KOPT-K1 (cell line): ENCODE results near the gene MPPED2.

Source experiments
- H3K27ac ChIP-seq: fragments of 200-600 bp; sonication (generic); 2 replicates; pipeline ENCODE4 v1.5.1; 2016; ENCODE audit warnings: antibody characterized with exemption, mild to moderate bottlenecking, low read depth, low read length; ENCODE audit not compliant: poor library complexity, severe bottlenecking
- H3K36me3 ChIP-seq: fragments of 200-600 bp; sonication (generic); 2 replicates; pipeline ENCODE4 v1.5.1; 2017; ENCODE audit warnings: antibody characterized with exemption, mild to moderate bottlenecking, low read length, moderate library complexity; ENCODE audit not compliant: insufficient read depth
- H3K9me3 ChIP-seq: fragments of 200-600 bp; sonication (generic); 2 replicates; pipeline ENCODE4 v1.5.1; 2017; ENCODE audit warnings: antibody characterized with exemption, low read length, mild to moderate bottlenecking; ENCODE audit not compliant: insufficient read depth, poor library complexity, severe bottlenecking

MPPED2 gene

GRCh38 chr11:30585125-30585891, 845 bp downstream of the MPPED2 start:
- Histone ChIP-seq H3K36me3 (no peaks in the 10 kb centered on the region), H3K9me3 (no peaks in the 10 kb centered on the region), H3K27ac (no peak overlapping the region)

- H3K27ac ChIP-seq = no peak overlapping the region
- no peaks in the 10 kb centered on the region for H3K36me3 ChIP-seq
- H3K9me3 ChIP-seq = no peaks in the 10 kb centered on the region
Observed at GRCh38 chr11:30583476-30584280, 2.5 kb downstream of the MPPED2 start.

- no peaks in the 10 kb centered on the region for H3K36me3 ChIP-seq
Observed at GRCh38 chr11:30582726-30583125, 3.4 kb downstream of the MPPED2 start.

GRCh38 chr11:30581675-30582074, 4.5 kb downstream of the MPPED2 start:
- Histone ChIP-seq H3K9me3 (no peaks in the 10 kb centered on the region), H3K27ac (no peak overlapping the region), H3K36me3 (no peaks in the 10 kb centered on the region)

More at GRCh38 chr11:30582726-30583125, 3.4 kb downstream of the MPPED2 start:
- no peaks in the 10 kb centered on the region for H3K9me3 ChIP-seq
- H3K27ac ChIP-seq = no peak overlapping the region

GRCh38 chr11:30580573-30580972, 5.6 kb downstream of the MPPED2 start:
- H3K27ac ChIP-seq = no peak overlapping the region
- H3K9me3 ChIP-seq = no peaks in the 10 kb centered on the region
- H3K36me3 ChIP-seq = no peaks in the 10 kb centered on the region

- no peak overlapping the region for H3K27ac ChIP-seq
- H3K36me3 ChIP-seq = no peaks in the 10 kb centered on the region
Observed at GRCh38 chr11:30579415-30580175, 6.6 kb downstream of the MPPED2 start.

GRCh38 chr11:30578406-30578805, 7.7 kb downstream of the MPPED2 start:
- no peaks in the 10 kb centered on the region for H3K9me3 ChIP-seq
- H3K36me3 ChIP-seq = no peaks in the 10 kb centered on the region
- no peak overlapping the region for H3K27ac ChIP-seq

More at GRCh38 chr11:30579415-30580175, 6.6 kb downstream of the MPPED2 start:
- H3K9me3 ChIP-seq = no peaks in the 10 kb centered on the region

- Histone ChIP-seq H3K9me3 (no peaks in the 10 kb centered on the region), H3K36me3 (no peaks in the 10 kb centered on the region), H3K27ac (no peak overlapping the region)
Observed at GRCh38 chr11:30573951-30574350, 12.2 kb downstream of the MPPED2 start.

- no peak overlapping the region for H3K27ac ChIP-seq
- H3K9me3 ChIP-seq = no peaks in the 10 kb centered on the region
- no peaks in the 10 kb centered on the region for H3K36me3 ChIP-seq
Observed at GRCh38 chr11:30568931-30569330, 17.2 kb downstream of the MPPED2 start.

- H3K27ac ChIP-seq = no peak overlapping the region
- H3K36me3 ChIP-seq = no peaks in the 10 kb centered on the region
- no peaks in the 10 kb centered on the region for H3K9me3 ChIP-seq
Observed at GRCh38 chr11:30567644-30568043, 18.5 kb downstream of the MPPED2 start.

GRCh38 chr11:30567120-30567519, 19.0 kb downstream of the MPPED2 start:
- Histone ChIP-seq H3K36me3 (no peaks in the 10 kb centered on the region), H3K27ac (no peak overlapping the region)

GRCh38 chr11:30566482-30566881, 19.7 kb downstream of the MPPED2 start:
- no peaks in the 10 kb centered on the region for H3K36me3 ChIP-seq
- no peak overlapping the region for H3K27ac ChIP-seq
- no peaks in the 10 kb centered on the region for H3K9me3 ChIP-seq

More at GRCh38 chr11:30567120-30567519, 19.0 kb downstream of the MPPED2 start:
- H3K9me3 ChIP-seq = no peaks in the 10 kb centered on the region

GRCh38 chr11:30565027-30565426, 21.1 kb downstream of the MPPED2 start:
- no peaks in the 10 kb centered on the region for H3K9me3 ChIP-seq
- no peak overlapping the region for H3K27ac ChIP-seq
- no peaks in the 10 kb centered on the region for H3K36me3 ChIP-seq

- Histone ChIP-seq H3K9me3 (no peaks in the 10 kb centered on the region), H3K27ac (no peak overlapping the region), H3K36me3 (no peaks in the 10 kb centered on the region)
Observed at GRCh38 chr11:30561691-30562415, 24.3 kb downstream of the MPPED2 start.
